ENCODE measurements around the gene CDA. TPM values are rescaled to one million over a fixed set of nuclear protein-coding genes. Genes with fewer than 3 reads are reported as not detected.
A peak's percentile ranks its signal among the peaks of the same experiment; 100 is the strongest.

Gene CDA
- total RNA-seq, 1 donor from 2014 or later = 2.4 TPM

- no peak for DNase-seq
Observed at GRCh38 chr1:20616847-20617487, 28.1 kb downstream of the CDA start.

- DNase-seq = no peak
Observed at GRCh38 chr1:20618550-20618949, 29.7 kb downstream of the CDA start.

- DNase-seq = no peak
Observed at GRCh38 chr1:20619999-20620398, 31.1 kb downstream of the CDA start.

- DNase-seq = no peak
Observed at GRCh38 chr1:20621012-20621411, 32.1 kb downstream of the CDA start.

- no peak for DNase-seq
Observed at GRCh38 chr1:20624709-20625108, 35.8 kb downstream of the CDA start.

GRCh38 chr1:20625176-20626097 is 36.5 kb downstream of the CDA start:
- no peak for DNase-seq

GRCh38 chr1:20626098-20626427 is 37.2 kb downstream of the CDA start:
- no peak for DNase-seq

GRCh38 chr1:20626524-20626923 is 37.6 kb downstream of the CDA start:
- DNase-seq = no peak

GRCh38 chr1:20630729-20631128 is 41.8 kb downstream of the CDA start:
- no peak for DNase-seq

- no peak for DNase-seq
Observed at GRCh38 chr1:20632386-20632785, 43.5 kb downstream of the CDA start.

- DNase-seq = peak; percentile 79
Observed at GRCh38 chr1:20633190-20634064, 44.5 kb downstream of the CDA start, which contains the start of gene PINK1. PINK1 (plus strand) TSS chr1:20633458; CDS start chr1:20633549, 91 bp downstream.

GRCh38 chr1:20634065-20634593 is 45.2 kb downstream of the CDA start:
- DNase-seq = peak; percentile 10

- peak; percentile 26 for DNase-seq
Observed at GRCh38 chr1:20634594-20635084, 45.7 kb downstream of the CDA start.

- no peak for DNase-seq
Observed at GRCh38 chr1:20636785-20637347, 48.0 kb downstream of the CDA start.

GRCh38 chr1:20640183-20640597 is 51.3 kb downstream of the CDA start:
- DNase-seq = peak; percentile 81

- DNase-seq = no peak
Observed at GRCh38 chr1:20641975-20642374, 53.1 kb downstream of the CDA start.

GRCh38 chr1:20643080-20643479 is 54.2 kb downstream of the CDA start:
- no peak for DNase-seq

- DNase-seq = no peak
Observed at GRCh38 chr1:20644416-20644815, 55.5 kb downstream of the CDA start.

- no peak for DNase-seq
Observed at GRCh38 chr1:20645414-20645813, 56.5 kb downstream of the CDA start.

- DNase-seq = no peak
Observed at GRCh38 chr1:20648438-20648837, 59.5 kb downstream of the CDA start.

- no peak for DNase-seq
Observed at GRCh38 chr1:20648946-20649345, 60.0 kb downstream of the CDA start.

- DNase-seq = no peak
Observed at GRCh38 chr1:20652300-20652699, 63.4 kb downstream of the CDA start.

All from dermis blood vessel endothelial cell (primary cell).